Transverse colon (tissue), 4 donors: Measurements from ENCODE around the gene PIWIL4.

ENCODE experiments used
- CTCF ChIP-seq, 5 experiments: fragments of 200-600 bp in 3 of 5; fragments of 450-650 bp in 2 of 5; sonication (generic) in 3 of 5; IDR thresholded peaks; 1 replicate in 2 of 5; 2 replicates in 3 of 5; pipeline ENCODE4 v1.5.1; 2016 to 2017; ENCODE audit warnings: antibody characterized with exemption in 5 of 5, inconsistent platforms in 3 of 5, mild to moderate bottlenecking in 2 of 5, moderate library complexity in 1 of 5
- EP300 ChIP-seq: sonication (generic); formaldehyde crosslinking; IDR thresholded peaks from one replicate; pipeline ENCODE4 v1.6.1; 2017; ENCODE audit warnings: antibody characterized with exemption, low read depth
- POLR2A ChIP-seq: fragments of 450-650 bp; IDR thresholded peaks from one replicate; pipeline ENCODE4 v1.6.1; 2016; ENCODE audit warnings: antibody characterized with exemption, mild to moderate bottlenecking, moderate library complexity
- POLR2AphosphoS5 ChIP-seq, 3 donors: sonication (generic); formaldehyde crosslinking; IDR thresholded peaks; one replicate each; pipeline ENCODE4 v1.6.1; 2016; ENCODE audit warnings: antibody characterized with exemption in 3 of 3

- no peak for TF ChIP-seq POLR2A
- TF ChIP-seq CTCF (IDR thresholded peaks at IDR 0.05) = no peak
- TF ChIP-seq EP300 = no peak
- no peak for TF ChIP-seq POLR2AphosphoS5 (IDR thresholded peaks at IDR 0.05)
These were observed 85.6 kb downstream of the PIWIL4 start for GRCh38 chr11:94652735-94653284.
